Measurements from ENCODE around the gene TLR5.

Gene TLR5

GRCh38 chr1:223142795-223143536 is at the start of gene TLR5:
TLR5 (minus strand) TSS chr1:223143248; CDS start chr1:223113031, 30,217 bp downstream.
- H4K20me1 ChIP-seq (ENCODE audit: insufficient read depth, low read length) = no peaks in the 10 kb centered on the region
- peaks cover 4% of the 10 kb centered on the region for H3K9me3 ChIP-seq (ENCODE audit: insufficient read depth, low read length)
- H3K27ac ChIP-seq (ENCODE audit: low read length) = no peak within 1 kb of the TSS
- peaks cover 3% of the 10 kb centered on the region; the same call in 1 of the 2 replicates for H3K4me1 ChIP-seq (ENCODE audit: low read length)
- no peak within 1 kb of the TSS for H3K4me3 ChIP-seq (ENCODE audit: low read length)
- H3K9ac ChIP-seq (ENCODE audit: low read length) = no peak within 1 kb of the TSS
- no peaks in the 10 kb centered on the region for H3K36me3 ChIP-seq (replicated peaks; ENCODE audit: low read depth, low read length)
- H2AFZ ChIP-seq (ENCODE audit: low read depth, low read length) = no peak within 1 kb of the TSS
- peaks cover 39% of the 10 kb centered on the region for H3K27me3 ChIP-seq (ENCODE audit: low read depth, low read length)
- H3K79me2 ChIP-seq (ENCODE audit: low read length) = no peaks in the 10 kb centered on the region
- H3K4me2 ChIP-seq (ENCODE audit: low read length) = no peak within 1 kb of the TSS
- TF ChIP-seq CTCF (IDR thresholded peaks at IDR 0.05; ENCODE audit: low read depth, low read length) (no peak), EZH2phosphoT487 (IDR thresholded peaks at IDR 0.05; ENCODE audit: low read depth) (no peak)

GRCh38 chr1:223189903-223190724 is 47.1 kb upstream of the TLR5 start:
- no peak overlapping the region for H2AFZ ChIP-seq (ENCODE audit: low read depth, low read length)
- H3K36me3 ChIP-seq (replicated peaks; ENCODE audit: low read depth, low read length) = no peaks in the 10 kb centered on the region
- H3K4me3 ChIP-seq (ENCODE audit: low read length) = no peak overlapping the region
- H3K79me2 ChIP-seq (ENCODE audit: low read length) = no peaks in the 10 kb centered on the region
- H3K9me3 ChIP-seq (ENCODE audit: insufficient read depth, low read length) = no peaks in the 10 kb centered on the region
- H3K27ac ChIP-seq (ENCODE audit: low read length) = no peak overlapping the region
- H3K4me2 ChIP-seq (ENCODE audit: low read length) = no peak overlapping the region
- peaks cover 33% of the 10 kb centered on the region for H3K27me3 ChIP-seq (ENCODE audit: low read depth, low read length)
- no peak overlapping the region for H3K9ac ChIP-seq (ENCODE audit: low read length)
- TF ChIP-seq EZH2phosphoT487 (IDR thresholded peaks at IDR 0.05; ENCODE audit: low read depth) (no peak), CTCF (IDR thresholded peaks at IDR 0.05; ENCODE audit: low read depth, low read length) (no peak)
- 0 out of 2 replicates have a peak, but pooled peaks cover 3% of the 10 kb centered on the region for H3K4me1 ChIP-seq (ENCODE audit: low read length)
- no peaks in the 10 kb centered on the region for H4K20me1 ChIP-seq (ENCODE audit: insufficient read depth, low read length)

- Histone ChIP-seq H3K27ac (ENCODE audit: low read length) (no peak overlapping the region), H4K20me1 (ENCODE audit: insufficient read depth, low read length) (no peaks in the 10 kb centered on the region), H3K27me3 (ENCODE audit: low read depth, low read length) (peaks cover 35% of the 10 kb centered on the region), H2AFZ (ENCODE audit: low read depth, low read length) (no peak overlapping the region), H3K9me3 (ENCODE audit: insufficient read depth, low read length) (no peaks in the 10 kb centered on the region), H3K79me2 (ENCODE audit: low read length) (no peaks in the 10 kb centered on the region), H3K36me3 (replicated peaks; ENCODE audit: low read depth, low read length) (no peaks in the 10 kb centered on the region), H3K4me3 (ENCODE audit: low read length) (no peak overlapping the region), H3K4me1 (ENCODE audit: low read length) (0 out of 2 replicates have a peak, but pooled peaks cover 3% of the 10 kb centered on the region), H3K9ac (ENCODE audit: low read length) (no peak overlapping the region), H3K4me2 (ENCODE audit: low read length) (no peak overlapping the region)
- TF ChIP-seq CTCF (IDR thresholded peaks at IDR 0.05; ENCODE audit: low read depth, low read length) = no peak
- no peak for TF ChIP-seq EZH2phosphoT487 (IDR thresholded peaks at IDR 0.05; ENCODE audit: low read depth)
Observed at GRCh38 chr1:223189525-223189902, 46.5 kb upstream of the TLR5 start.
